Measurements from ENCODE around the gene NCBP2.

Gene NCBP2

DNA sequence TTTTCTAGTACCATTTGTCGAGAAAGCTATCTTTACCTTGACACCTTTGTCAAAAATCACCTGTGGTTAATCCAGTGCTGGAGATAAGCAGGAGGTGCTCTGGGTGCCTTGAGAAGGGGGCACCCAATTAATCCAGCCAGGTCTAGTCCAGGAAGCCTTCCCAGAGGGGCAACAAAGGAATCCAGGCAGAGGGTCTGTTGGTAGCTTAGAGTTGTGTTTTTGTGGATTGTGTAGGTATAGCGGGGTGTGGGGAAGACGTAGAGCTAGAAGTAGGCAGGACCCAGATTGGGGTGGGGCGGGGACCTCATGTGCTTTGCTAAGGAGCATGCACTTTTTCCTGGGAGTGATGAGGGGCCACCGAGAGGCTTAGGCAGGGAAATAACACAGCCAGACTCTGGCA, 32.3 kb upstream of the NCBP2 start:
- no peaks in the 10 kb centered on the region for H3K36me3 Mint-ChIP-seq (ENCODE audit: low read depth)
- no peak overlapping the region for H3K27ac Mint-ChIP-seq
- no peaks in the 10 kb centered on the region for H3K9me3 Mint-ChIP-seq
- peaks cover 15% of the 10 kb centered on the region for H3K27me3 Mint-ChIP-seq
- no peak for ATAC-seq
- peaks cover 8% of the 10 kb centered on the region for H3K4me1 Mint-ChIP-seq
- DNase-seq = no peak
- no peak overlapping the region for H3K4me3 Mint-ChIP-seq

DNA sequence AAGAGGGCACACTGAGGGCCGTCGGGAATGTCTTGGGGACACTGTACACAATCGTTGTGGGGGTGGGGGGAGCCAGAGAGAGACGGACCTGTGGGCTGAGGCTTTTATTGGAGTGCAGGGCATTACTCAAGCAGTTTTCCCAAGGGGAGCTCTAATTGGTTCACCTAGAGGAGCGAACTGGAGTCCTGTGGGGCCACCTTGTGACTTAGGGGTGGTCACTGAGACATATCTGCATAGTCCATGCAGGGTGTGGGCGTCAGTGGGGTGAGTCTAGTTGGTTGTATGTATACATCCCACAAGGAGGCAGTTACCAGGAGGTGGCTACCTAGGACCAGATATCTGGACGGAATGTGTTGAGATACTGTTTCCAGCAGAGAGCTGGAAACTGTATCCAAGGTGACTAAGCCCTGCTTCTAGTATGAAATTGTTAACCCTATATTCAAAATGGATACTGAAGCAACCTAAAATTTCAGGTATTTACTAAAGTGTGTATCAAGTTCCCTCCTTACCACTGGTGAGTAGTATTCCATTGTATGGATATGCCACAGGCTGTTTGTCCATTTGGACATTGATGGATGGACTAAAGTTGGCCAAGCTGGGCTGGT, 28.9 kb upstream of the NCBP2 start:
- no peak for ATAC-seq
- Mint-ChIP-seq H3K4me3 (no peak overlapping the region), H3K27ac (no peak overlapping the region), H3K9me3 (no peaks in the 10 kb centered on the region), H3K27me3 (peaks cover 22% of the 10 kb centered on the region), H3K36me3 (ENCODE audit: low read depth) (no peaks in the 10 kb centered on the region), H3K4me1 (peaks cover 11% of the 10 kb centered on the region)
- no peak for DNase-seq

- no peaks in the 10 kb centered on the region for H3K9me3 Mint-ChIP-seq
- H3K27ac Mint-ChIP-seq = no peak overlapping the region
Observed at GRCh38 chr3:196970547-196971093, 28.3 kb upstream of the NCBP2 start.

DNA sequence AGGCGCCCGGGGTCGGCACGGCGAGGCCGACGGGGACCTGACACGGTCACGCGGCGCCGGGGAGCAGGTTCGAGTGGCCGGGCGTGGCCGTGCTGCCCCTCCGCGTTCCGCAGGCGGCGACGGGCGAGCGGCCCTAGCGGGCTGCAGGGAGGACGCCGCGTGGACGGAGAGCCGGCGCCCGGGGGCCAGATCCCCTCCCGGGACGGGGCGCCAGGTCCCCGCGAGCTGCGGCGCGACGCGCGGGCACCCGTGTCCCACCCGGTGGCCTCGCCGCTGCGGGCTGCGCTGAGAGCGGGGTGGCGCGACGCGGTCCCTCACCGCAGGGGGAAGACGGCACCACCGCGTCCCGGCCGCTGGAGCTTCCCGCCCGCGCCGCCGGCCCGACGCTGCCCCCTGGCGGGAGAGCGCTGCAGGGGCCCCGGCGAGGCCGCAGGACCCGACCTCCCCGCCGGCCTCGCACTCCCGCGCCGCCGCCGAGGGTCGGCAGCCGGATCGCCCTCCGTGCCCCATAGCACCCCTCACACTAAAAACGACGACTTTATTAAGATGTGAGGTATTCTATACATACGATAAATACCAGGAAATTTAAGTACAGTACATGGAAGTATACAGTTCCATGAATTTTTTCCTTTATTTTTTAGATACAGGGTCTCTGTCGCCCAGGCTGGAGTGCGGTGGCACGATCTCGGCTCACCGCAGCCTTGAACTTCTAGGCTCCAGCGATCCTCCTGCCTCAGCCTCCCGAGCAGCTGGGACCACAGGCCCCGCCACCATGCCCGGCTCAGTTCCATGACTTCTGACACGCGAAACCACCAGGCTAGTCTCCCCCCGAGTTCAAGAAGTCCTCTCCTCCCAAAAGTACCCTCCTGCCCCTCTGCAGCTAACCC, 27.6 kb upstream of the NCBP2 start:
- Mint-ChIP-seq H3K4me3 (peak overlapping the region; percentile 59), H3K9me3 (peaks cover 4% of the 10 kb centered on the region), H3K36me3 (ENCODE audit: low read depth) (no peaks in the 10 kb centered on the region), H3K4me1 (peaks cover 14% of the 10 kb centered on the region), H3K27ac (no peak overlapping the region), H3K27me3 (peaks cover 25% of the 10 kb centered on the region)
- DNase-seq (peak; percentile 80), ATAC-seq (peak; percentile 76)

More at GRCh38 chr3:196970547-196971093, 28.3 kb upstream of the NCBP2 start:
- ATAC-seq (no peak), DNase-seq (no peak)
- no peaks in the 10 kb centered on the region for H3K36me3 Mint-ChIP-seq (ENCODE audit: low read depth)
- H3K4me1 Mint-ChIP-seq = peaks cover 11% of the 10 kb centered on the region
- H3K27me3 Mint-ChIP-seq = peaks cover 22% of the 10 kb centered on the region
- H3K4me3 Mint-ChIP-seq = peak overlapping the region; percentile 59

GRCh38 chr3:196969134-196969659, 26.9 kb upstream of the NCBP2 start:
- Mint-ChIP-seq H3K9me3 (peaks cover 4% of the 10 kb centered on the region), H3K4me1 (peaks cover 14% of the 10 kb centered on the region), H3K36me3 (ENCODE audit: low read depth) (no peaks in the 10 kb centered on the region), H3K27ac (no peak overlapping the region), H3K27me3 (peaks cover 25% of the 10 kb centered on the region), H3K4me3 (peak overlapping the region; percentile 72)
- ATAC-seq = peak; percentile 38
- peak; percentile 58 for DNase-seq

GRCh38 chr3:196968233-196969133, 26.2 kb upstream of the NCBP2 start, which contains the start of gene PIGZ:
Gene PIGZ (minus strand): TSS chr3:196968833. CDS start chr3:196952031, 16,802 bp downstream.
- Mint-ChIP-seq H3K27ac (peak within 1 kb of the TSS; percentile 35), H3K9me3 (peaks cover 4% of the 10 kb centered on the region), H3K36me3 (ENCODE audit: low read depth) (no peaks in the 10 kb centered on the region), H3K4me3 (peak within 1 kb of the TSS; percentile 72), H3K4me1 (peaks cover 14% of the 10 kb centered on the region), H3K27me3 (peaks cover 25% of the 10 kb centered on the region)
- ATAC-seq = peak; percentile 67
- DNase-seq = peak; percentile 55

- Mint-ChIP-seq H3K4me1 (peaks cover 14% of the 10 kb centered on the region), H3K27me3 (peaks cover 25% of the 10 kb centered on the region), H3K36me3 (ENCODE audit: low read depth) (no peaks in the 10 kb centered on the region), H3K4me3 (peak overlapping the region; percentile 62), H3K9me3 (peaks cover 4% of the 10 kb centered on the region), H3K27ac (peak overlapping the region; percentile 35)
- ATAC-seq = no peak
- no peak for DNase-seq
Observed at GRCh38 chr3:196967412-196968232, 25.3 kb upstream of the NCBP2 start.

GRCh38 chr3:196966526-196967401, 24.4 kb upstream of the NCBP2 start:
- H3K36me3 Mint-ChIP-seq (ENCODE audit: low read depth) = no peaks in the 10 kb centered on the region
- peaks cover 25% of the 10 kb centered on the region for H3K27me3 Mint-ChIP-seq
- ATAC-seq = no peak
- DNase-seq = no peak
- H3K9me3 Mint-ChIP-seq = peaks cover 4% of the 10 kb centered on the region
- H3K4me3 Mint-ChIP-seq = no peak overlapping the region
- H3K27ac Mint-ChIP-seq = no peak overlapping the region
- peaks cover 14% of the 10 kb centered on the region for H3K4me1 Mint-ChIP-seq

- no peaks in the 10 kb centered on the region for H3K36me3 Mint-ChIP-seq (ENCODE audit: low read depth)
- H3K4me1 Mint-ChIP-seq = peaks cover 14% of the 10 kb centered on the region
- H3K4me3 Mint-ChIP-seq = no peak overlapping the region
- DNase-seq = no peak
- ATAC-seq = no peak
- H3K27ac Mint-ChIP-seq = no peak overlapping the region
- peaks cover 18% of the 10 kb centered on the region for H3K27me3 Mint-ChIP-seq
- H3K9me3 Mint-ChIP-seq = peaks cover 4% of the 10 kb centered on the region
Observed at GRCh38 chr3:196965804-196966173, 23.5 kb upstream of the NCBP2 start.

DNA sequence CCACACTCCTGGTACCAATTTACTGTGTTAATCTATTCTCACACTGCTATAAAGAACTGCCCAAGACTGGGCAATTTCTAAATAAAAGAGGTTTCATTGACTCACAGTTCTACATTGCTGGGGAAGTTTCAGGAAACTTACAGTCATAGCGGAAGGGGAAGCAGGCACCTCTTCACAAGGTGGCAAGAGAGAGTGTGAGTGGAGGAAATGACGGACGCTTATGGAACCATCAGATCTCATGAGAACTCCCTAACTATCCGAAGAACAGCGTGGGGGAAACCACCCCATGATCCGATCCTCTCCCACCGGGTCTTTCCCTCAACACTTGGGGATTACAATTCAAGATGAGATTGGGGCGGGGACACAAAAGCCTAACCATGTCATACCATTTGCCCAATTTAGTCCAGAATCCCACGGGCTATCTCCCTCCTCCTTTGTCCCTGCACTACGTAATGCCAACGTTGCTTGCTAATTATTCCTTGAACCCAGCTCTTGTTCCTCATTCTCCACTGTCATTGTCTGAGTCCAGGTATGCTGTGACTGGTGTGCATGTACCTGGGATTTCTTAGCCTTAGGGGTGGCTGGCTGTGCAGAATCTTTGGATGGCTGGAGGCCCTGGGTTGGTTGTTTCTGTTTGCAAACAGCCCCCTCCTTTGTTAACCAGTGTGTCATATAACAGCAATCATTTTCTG, 22.9 kb upstream of the NCBP2 start:
- ATAC-seq = no peak
- Mint-ChIP-seq H3K4me1 (peaks cover 11% of the 10 kb centered on the region), H3K4me3 (no peak overlapping the region), H3K9me3 (peaks cover 4% of the 10 kb centered on the region), H3K27me3 (peaks cover 13% of the 10 kb centered on the region), H3K36me3 (ENCODE audit: low read depth) (no peaks in the 10 kb centered on the region), H3K27ac (no peak overlapping the region)
- no peak for DNase-seq

DNA sequence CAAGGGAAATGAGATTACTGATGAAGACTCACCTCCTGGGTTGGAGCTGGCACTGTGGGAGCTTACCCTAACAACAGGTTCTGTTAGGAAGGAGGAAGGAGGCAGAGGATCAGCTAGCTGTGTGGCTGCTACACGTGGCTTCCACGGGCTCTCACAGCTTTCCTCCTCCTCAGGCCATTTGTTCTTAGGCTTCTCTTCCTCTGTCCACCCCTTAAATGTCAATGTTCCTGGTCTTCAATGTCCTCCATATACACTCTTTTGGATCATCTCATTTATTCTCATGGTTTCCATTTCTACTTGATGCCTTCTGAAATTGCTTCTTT, 21.3 kb upstream of the NCBP2 start:
- H3K36me3 Mint-ChIP-seq (ENCODE audit: low read depth) = no peaks in the 10 kb centered on the region
- peaks cover 4% of the 10 kb centered on the region for H3K9me3 Mint-ChIP-seq
- ATAC-seq (no peak), DNase-seq (no peak)
- H3K27ac Mint-ChIP-seq = no peak overlapping the region
- H3K27me3 Mint-ChIP-seq = peaks cover 13% of the 10 kb centered on the region
- H3K4me3 Mint-ChIP-seq = no peak overlapping the region
- peaks cover 10% of the 10 kb centered on the region for H3K4me1 Mint-ChIP-seq

- Mint-ChIP-seq H3K9me3 (peaks cover 4% of the 10 kb centered on the region), H3K27ac (no peak overlapping the region), H3K36me3 (ENCODE audit: low read depth) (no peaks in the 10 kb centered on the region), H3K4me1 (peaks cover 8% of the 10 kb centered on the region), H3K27me3 (peaks cover 11% of the 10 kb centered on the region), H3K4me3 (no peak overlapping the region)
- no peak for ATAC-seq
- no peak for DNase-seq
Observed at GRCh38 chr3:196962930-196963630, 20.8 kb upstream of the NCBP2 start.
